ENCODE data around the gene ELMOD1.

GRCh38 chr11:107699371-107700285, 108.7 kb downstream of the ELMOD1 start:
- TF ChIP-seq CTCF (IDR thresholded peaks at IDR 0.05) (no peak), POLR2A (IDR thresholded peaks at IDR 0.05) (no peak)

Measured in thyroid gland (tissue), 4 donors.